ENCODE results near the gene HECTD3.

HECTD3 gene

GRCh38 chr1:45010855-45011811, at the start of gene HECTD3:
TSS of gene HECTD3 (minus strand) at chr1:45011324. CDS start at chr1:45011257, 67 bp downstream.
- H3K4me3 ChIP-seq (ENCODE audit: low read depth, low read length): peak within 1 kb of the TSS; percentile 81
- peaks cover 11% of the 10 kb centered on the region for H3K36me3 ChIP-seq (ENCODE audit: control insufficient read depth, insufficient read depth, low read length)
- no peaks in the 10 kb centered on the region for H3K27me3 ChIP-seq (ENCODE audit: control insufficient read depth, insufficient read depth, low read length)

GRCh38 chr1:45059829-45060228, 48.7 kb upstream of the HECTD3 start:
- Histone ChIP-seq H3K4me3 (ENCODE audit: low read depth, low read length) (no peak overlapping the region), H3K9me3 (ENCODE audit: control insufficient read depth, insufficient read depth, low read length) (no peaks in the 10 kb centered on the region), H3K36me3 (ENCODE audit: control insufficient read depth, insufficient read depth, low read length) (no peaks in the 10 kb centered on the region)

More at GRCh38 chr1:45010855-45011811, at the start of gene HECTD3:
- H3K4me1 ChIP-seq (ENCODE audit: control insufficient read depth, insufficient read depth, low read length): peaks cover 10% of the 10 kb centered on the region
- peak within 1 kb of the TSS; percentile 48 for H3K9ac ChIP-seq (ENCODE audit: low read depth, low read length)
- H3K9me3 ChIP-seq (ENCODE audit: control insufficient read depth, insufficient read depth, low read length): no peaks in the 10 kb centered on the region

GRCh38 chr1:45057542-45057941, 46.4 kb upstream of the HECTD3 start:
- Histone ChIP-seq H3K4me3 (ENCODE audit: low read depth, low read length) (no peak overlapping the region), H3K27me3 (ENCODE audit: control insufficient read depth, insufficient read depth, low read length) (no peaks in the 10 kb centered on the region), H3K9me3 (ENCODE audit: control insufficient read depth, insufficient read depth, low read length) (no peaks in the 10 kb centered on the region), H3K36me3 (ENCODE audit: control insufficient read depth, insufficient read depth, low read length) (no peaks in the 10 kb centered on the region), H3K4me1 (ENCODE audit: control insufficient read depth, insufficient read depth, low read length) (peaks cover 2% of the 10 kb centered on the region), H3K9ac (ENCODE audit: low read depth, low read length) (no peak overlapping the region)

More at GRCh38 chr1:45059829-45060228, 48.7 kb upstream of the HECTD3 start:
- peaks cover 2% of the 10 kb centered on the region for H3K4me1 ChIP-seq (ENCODE audit: control insufficient read depth, insufficient read depth, low read length)
- H3K27me3 ChIP-seq (ENCODE audit: control insufficient read depth, insufficient read depth, low read length): no peaks in the 10 kb centered on the region
- no peak overlapping the region for H3K9ac ChIP-seq (ENCODE audit: low read depth, low read length)

GRCh38 chr1:45051005-45051772, 40.1 kb upstream of the HECTD3 start:
- no peaks in the 10 kb centered on the region for H3K36me3 ChIP-seq (ENCODE audit: control insufficient read depth, insufficient read depth, low read length)
- H3K27me3 ChIP-seq (ENCODE audit: control insufficient read depth, insufficient read depth, low read length): no peaks in the 10 kb centered on the region
- H3K9me3 ChIP-seq (ENCODE audit: control insufficient read depth, insufficient read depth, low read length): no peaks in the 10 kb centered on the region
- no peak overlapping the region for H3K4me3 ChIP-seq (ENCODE audit: low read depth, low read length)
- H3K4me1 ChIP-seq (ENCODE audit: control insufficient read depth, insufficient read depth, low read length): no peaks in the 10 kb centered on the region
- H3K9ac ChIP-seq (ENCODE audit: low read depth, low read length): no peak overlapping the region

GRCh38 chr1:45047032-45047431, 35.9 kb upstream of the HECTD3 start:
- no peaks in the 10 kb centered on the region for H3K36me3 ChIP-seq (ENCODE audit: control insufficient read depth, insufficient read depth, low read length)
- peaks cover 5% of the 10 kb centered on the region for H3K4me1 ChIP-seq (ENCODE audit: control insufficient read depth, insufficient read depth, low read length)
- no peaks in the 10 kb centered on the region for H3K9me3 ChIP-seq (ENCODE audit: control insufficient read depth, insufficient read depth, low read length)
- no peaks in the 10 kb centered on the region for H3K27me3 ChIP-seq (ENCODE audit: control insufficient read depth, insufficient read depth, low read length)
- no peak overlapping the region for H3K4me3 ChIP-seq (ENCODE audit: low read depth, low read length)
- no peak overlapping the region for H3K9ac ChIP-seq (ENCODE audit: low read depth, low read length)

GRCh38 chr1:45044916-45045315, 33.8 kb upstream of the HECTD3 start:
- H3K27me3 ChIP-seq (ENCODE audit: control insufficient read depth, insufficient read depth, low read length): no peaks in the 10 kb centered on the region
- H3K4me3 ChIP-seq (ENCODE audit: low read depth, low read length): no peak overlapping the region
- no peaks in the 10 kb centered on the region for H3K9me3 ChIP-seq (ENCODE audit: control insufficient read depth, insufficient read depth, low read length)
- peaks cover 5% of the 10 kb centered on the region for H3K4me1 ChIP-seq (ENCODE audit: control insufficient read depth, insufficient read depth, low read length)
- H3K9ac ChIP-seq (ENCODE audit: low read depth, low read length): no peak overlapping the region
- H3K36me3 ChIP-seq (ENCODE audit: control insufficient read depth, insufficient read depth, low read length): no peaks in the 10 kb centered on the region

- no peaks in the 10 kb centered on the region for H3K27me3 ChIP-seq (ENCODE audit: control insufficient read depth, insufficient read depth, low read length)
- H3K36me3 ChIP-seq (ENCODE audit: control insufficient read depth, insufficient read depth, low read length): no peaks in the 10 kb centered on the region
- H3K9me3 ChIP-seq (ENCODE audit: control insufficient read depth, insufficient read depth, low read length): no peaks in the 10 kb centered on the region
- H3K4me3 ChIP-seq (ENCODE audit: low read depth, low read length): no peak overlapping the region
- H3K4me1 ChIP-seq (ENCODE audit: control insufficient read depth, insufficient read depth, low read length): peaks cover 5% of the 10 kb centered on the region
- H3K9ac ChIP-seq (ENCODE audit: low read depth, low read length): no peak overlapping the region
Measured at GRCh38 chr1:45043094-45043493, 32.0 kb upstream of the HECTD3 start.

- no peak overlapping the region for H3K9ac ChIP-seq (ENCODE audit: low read depth, low read length)
- H3K4me1 ChIP-seq (ENCODE audit: control insufficient read depth, insufficient read depth, low read length): peaks cover 5% of the 10 kb centered on the region
- no peaks in the 10 kb centered on the region for H3K9me3 ChIP-seq (ENCODE audit: control insufficient read depth, insufficient read depth, low read length)
- no peak overlapping the region for H3K4me3 ChIP-seq (ENCODE audit: low read depth, low read length)
- no peaks in the 10 kb centered on the region for H3K27me3 ChIP-seq (ENCODE audit: control insufficient read depth, insufficient read depth, low read length)
- H3K36me3 ChIP-seq (ENCODE audit: control insufficient read depth, insufficient read depth, low read length): no peaks in the 10 kb centered on the region
Measured at GRCh38 chr1:45040297-45040696, 29.2 kb upstream of the HECTD3 start.

- H3K27me3 ChIP-seq (ENCODE audit: control insufficient read depth, insufficient read depth, low read length): no peaks in the 10 kb centered on the region
- no peak overlapping the region for H3K9ac ChIP-seq (ENCODE audit: low read depth, low read length)
- no peaks in the 10 kb centered on the region for H3K36me3 ChIP-seq (ENCODE audit: control insufficient read depth, insufficient read depth, low read length)
Measured at GRCh38 chr1:45038661-45039364, 27.7 kb upstream of the HECTD3 start.

GRCh38 chr1:45038240-45038639, 27.1 kb upstream of the HECTD3 start:
- Histone ChIP-seq H3K4me3 (ENCODE audit: low read depth, low read length) (no peak overlapping the region), H3K9ac (ENCODE audit: low read depth, low read length) (no peak overlapping the region), H3K4me1 (ENCODE audit: control insufficient read depth, insufficient read depth, low read length) (peaks cover 5% of the 10 kb centered on the region), H3K27me3 (ENCODE audit: control insufficient read depth, insufficient read depth, low read length) (no peaks in the 10 kb centered on the region), H3K36me3 (ENCODE audit: control insufficient read depth, insufficient read depth, low read length) (no peaks in the 10 kb centered on the region), H3K9me3 (ENCODE audit: control insufficient read depth, insufficient read depth, low read length) (no peaks in the 10 kb centered on the region)

More at GRCh38 chr1:45038661-45039364, 27.7 kb upstream of the HECTD3 start:
- H3K4me3 ChIP-seq (ENCODE audit: low read depth, low read length): no peak overlapping the region
- H3K9me3 ChIP-seq (ENCODE audit: control insufficient read depth, insufficient read depth, low read length): no peaks in the 10 kb centered on the region
- peaks cover 5% of the 10 kb centered on the region for H3K4me1 ChIP-seq (ENCODE audit: control insufficient read depth, insufficient read depth, low read length)

- H3K4me1 ChIP-seq (ENCODE audit: control insufficient read depth, insufficient read depth, low read length): no peaks in the 10 kb centered on the region
- no peaks in the 10 kb centered on the region for H3K36me3 ChIP-seq (ENCODE audit: control insufficient read depth, insufficient read depth, low read length)
- H3K4me3 ChIP-seq (ENCODE audit: low read depth, low read length): no peak overlapping the region
- H3K9me3 ChIP-seq (ENCODE audit: control insufficient read depth, insufficient read depth, low read length): no peaks in the 10 kb centered on the region
- no peak overlapping the region for H3K9ac ChIP-seq (ENCODE audit: low read depth, low read length)
- no peaks in the 10 kb centered on the region for H3K27me3 ChIP-seq (ENCODE audit: control insufficient read depth, insufficient read depth, low read length)
Measured at GRCh38 chr1:45037456-45037855, 26.3 kb upstream of the HECTD3 start.
